ENCODE results near the gene CASD1.

The CASD1 gene

GRCh38 chr7:94512735-94513564 lies 3.3 kb downstream of the CASD1 start:
- DNase-seq (ENCODE audit: low read depth, low spot score), result no peak

GRCh38 chr7:94513565-94513860 lies 3.9 kb downstream of the CASD1 start:
- DNase-seq (ENCODE audit: low read depth, low spot score), result no peak

GRCh38 chr7:94514140-94514889 lies 4.7 kb downstream of the CASD1 start:
- DNase-seq (ENCODE audit: low read depth, low spot score), result no peak

- DNase-seq (ENCODE audit: low read depth, low spot score), result no peak
Measured at GRCh38 chr7:94514917-94515316, 5.3 kb downstream of the CASD1 start.

DNA sequence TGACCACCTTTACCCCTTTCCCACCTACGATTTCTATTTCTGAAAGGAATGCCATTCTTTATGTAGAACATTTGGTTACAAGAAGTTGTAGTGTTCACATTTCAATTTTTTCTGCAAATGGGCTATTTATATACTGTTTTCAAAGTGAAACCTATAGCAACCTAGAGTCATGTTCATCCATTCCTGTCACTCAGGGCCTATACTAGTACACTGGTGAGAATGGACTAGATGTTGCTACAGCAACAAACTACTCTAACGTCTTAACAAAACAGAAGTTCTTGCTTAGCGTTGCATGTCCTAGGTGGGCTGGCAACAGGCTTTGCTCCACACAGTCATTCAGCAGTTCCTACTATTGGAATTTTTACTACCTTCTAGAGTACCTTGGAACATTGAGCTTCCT lies 16.3 kb downstream of the CASD1 start:
- DNase-seq (ENCODE audit: low read depth, low spot score), result no peak

DNA sequence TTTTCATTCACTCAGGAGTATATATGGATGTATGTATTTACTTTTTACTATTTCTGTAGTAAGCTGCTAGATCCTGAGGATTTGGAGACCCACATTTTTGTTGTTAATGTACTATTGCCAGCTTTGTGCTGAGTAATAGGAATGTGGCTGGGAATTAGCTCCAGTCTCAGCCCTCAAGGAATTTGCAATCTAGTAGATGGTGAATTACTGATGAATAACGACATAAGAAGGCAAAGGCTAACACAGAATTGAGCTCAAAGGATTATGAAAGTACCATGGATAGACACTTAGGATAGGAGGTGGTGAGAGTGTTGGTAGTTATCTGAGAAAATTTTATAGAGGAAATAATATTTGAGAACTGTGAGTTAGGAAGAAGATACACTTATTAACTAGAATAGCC lies 19.9 kb downstream of the CASD1 start:
- no peak for DNase-seq (ENCODE audit: low read depth, low spot score)

GRCh38 chr7:94530109-94530508 lies 20.5 kb downstream of the CASD1 start:
- no peak for DNase-seq (ENCODE audit: low read depth, low spot score)

- no peak for DNase-seq (ENCODE audit: low read depth, low spot score)
Measured at GRCh38 chr7:94532676-94533075, 23.1 kb downstream of the CASD1 start.

- no peak for DNase-seq (ENCODE audit: low read depth, low spot score)
Measured at GRCh38 chr7:94540428-94540827, 30.8 kb downstream of the CASD1 start.

DNA sequence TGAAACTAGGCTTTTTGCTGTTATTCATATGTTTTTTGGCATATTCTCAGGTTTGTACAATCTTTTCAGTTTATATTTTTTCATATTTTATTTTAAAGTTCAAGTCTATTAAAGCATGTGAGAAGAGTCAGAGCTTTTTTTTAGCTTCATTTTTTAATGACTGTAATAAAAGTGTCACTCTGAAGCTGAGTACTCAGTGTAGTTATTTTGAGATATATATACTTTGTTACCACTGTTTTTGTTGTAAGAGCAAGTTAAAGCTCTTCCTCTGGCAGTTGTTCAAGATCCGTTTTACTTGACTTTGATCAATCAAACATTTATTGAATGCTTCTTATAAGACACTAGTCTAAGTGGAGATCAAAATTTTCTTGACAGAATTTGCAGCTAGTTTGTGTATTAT lies 37.5 kb downstream of the CASD1 start:
- no peak for DNase-seq (ENCODE audit: low read depth, low spot score)

DNA sequence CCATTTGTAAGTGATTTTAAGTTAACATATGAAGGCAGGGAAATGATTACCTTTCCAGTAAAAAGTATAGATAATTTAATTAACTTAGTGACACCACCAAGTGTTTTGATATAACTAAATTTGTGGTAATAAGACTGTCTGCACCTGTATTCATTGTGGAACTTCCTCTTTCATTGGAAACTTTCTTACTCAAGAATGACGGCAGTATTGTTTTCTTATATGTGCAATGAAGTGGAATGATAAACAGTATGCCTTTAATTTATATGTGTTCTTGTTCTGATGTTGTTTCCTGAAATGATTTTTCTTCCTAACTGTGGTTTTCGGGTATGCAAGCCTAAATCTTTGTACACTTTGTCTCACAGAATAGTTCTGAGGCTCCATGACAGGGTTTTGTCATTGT lies 46.4 kb downstream of the CASD1 start:
- DNase-seq (ENCODE audit: low read depth, low spot score), result no peak

DNA sequence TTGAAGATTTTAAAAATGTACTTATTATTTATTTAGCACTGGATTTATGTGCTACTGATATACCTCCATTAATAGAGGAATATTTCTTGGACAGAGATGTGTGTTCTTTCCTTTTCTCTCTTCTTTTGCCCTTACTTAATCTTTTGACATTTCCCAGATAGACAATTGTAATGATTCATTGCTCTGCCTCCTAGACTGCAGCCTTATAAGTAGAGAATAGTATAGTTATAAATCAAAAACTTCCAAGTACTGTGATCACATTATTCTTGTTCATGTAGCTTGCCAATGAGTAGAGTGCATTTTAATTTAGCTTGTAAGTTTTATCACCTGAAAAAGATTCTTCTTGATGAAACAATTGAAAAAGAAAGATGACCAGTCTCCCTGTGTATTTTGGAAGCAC lies 47.6 kb downstream of the CASD1 start:
- no peak for DNase-seq (ENCODE audit: low read depth, low spot score)

GRCh38 chr7:94559972-94560371 lies 50.4 kb downstream of the CASD1 start:
- no peak for DNase-seq (ENCODE audit: low read depth, low spot score)

DNA sequence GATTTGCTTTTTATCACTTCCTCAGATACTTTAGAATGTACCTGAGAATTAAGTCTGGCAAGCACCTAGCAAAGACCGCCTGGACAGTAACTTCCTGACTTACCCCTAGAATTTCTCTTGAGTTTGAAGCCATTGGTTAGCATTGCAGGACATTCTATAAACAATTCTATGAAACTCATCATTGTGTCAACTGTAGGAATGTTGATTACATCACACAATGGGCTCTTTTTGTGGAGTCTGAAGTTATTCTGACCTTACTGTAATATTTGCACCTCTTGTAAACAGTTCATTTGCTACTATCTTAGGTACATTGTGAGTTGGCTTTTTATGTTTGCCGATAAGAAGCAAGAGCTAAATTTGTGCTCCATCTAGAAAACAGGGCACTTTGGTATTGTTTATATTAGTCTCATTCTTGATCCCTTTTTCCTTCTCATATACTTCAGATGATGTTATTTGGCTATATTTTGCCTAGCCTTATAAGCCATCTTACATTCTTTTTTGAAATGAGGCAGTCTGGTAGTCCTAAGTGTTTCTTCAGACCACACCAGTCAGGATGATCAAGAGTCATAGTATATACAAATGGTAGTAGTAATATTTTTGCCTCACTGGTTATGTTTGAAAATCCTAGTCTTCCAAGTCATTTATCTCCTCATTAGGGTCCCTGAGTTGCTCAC lies 52.4 kb downstream of the CASD1 start:
- DNase-seq (ENCODE audit: low read depth, low spot score), result no peak

GRCh38 chr7:94562525-94562924 lies 52.9 kb downstream of the CASD1 start:
- DNase-seq (ENCODE audit: low read depth, low spot score), result no peak

DNA sequence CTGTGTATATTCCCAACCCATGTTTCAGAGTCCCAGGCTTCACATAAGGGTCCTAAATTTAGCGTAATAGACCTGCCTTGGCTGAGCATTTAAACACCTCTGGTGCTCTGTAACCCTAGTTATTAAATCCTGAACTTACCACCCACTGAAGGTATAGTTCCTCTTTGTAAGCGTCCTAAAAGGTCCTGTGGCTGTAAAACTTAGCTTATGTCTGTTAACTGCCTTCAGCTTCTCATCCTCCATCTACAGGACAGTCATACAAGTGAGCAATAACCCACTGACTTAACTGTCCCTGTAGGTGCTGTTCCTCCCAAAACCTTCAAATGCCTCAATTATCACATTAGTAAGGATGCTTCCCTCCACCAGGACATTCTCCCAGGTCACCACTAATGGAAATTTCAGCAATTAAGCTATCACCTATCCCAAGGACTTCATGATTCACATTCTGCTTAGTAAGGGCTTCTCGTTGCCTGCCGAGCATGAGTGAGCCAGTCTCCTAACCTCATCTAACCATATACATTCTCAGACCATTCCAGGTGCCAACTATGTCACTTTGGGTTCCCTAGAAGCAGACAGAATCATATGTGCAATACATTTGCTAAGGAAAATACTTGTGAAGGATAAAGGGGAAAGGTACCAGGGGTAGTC lies 55.8 kb downstream of the CASD1 start:
- no peak for DNase-seq (ENCODE audit: low read depth, low spot score)

GRCh38 chr7:94567396-94567795 lies 57.8 kb downstream of the CASD1 start:
- no peak for DNase-seq (ENCODE audit: low read depth, low spot score)

GRCh38 chr7:94571816-94572215 lies 62.2 kb downstream of the CASD1 start:
- no peak for DNase-seq (ENCODE audit: low read depth, low spot score)

GRCh38 chr7:94575646-94576045 lies 66.0 kb downstream of the CASD1 start:
- DNase-seq (ENCODE audit: low read depth, low spot score), result no peak

DNA sequence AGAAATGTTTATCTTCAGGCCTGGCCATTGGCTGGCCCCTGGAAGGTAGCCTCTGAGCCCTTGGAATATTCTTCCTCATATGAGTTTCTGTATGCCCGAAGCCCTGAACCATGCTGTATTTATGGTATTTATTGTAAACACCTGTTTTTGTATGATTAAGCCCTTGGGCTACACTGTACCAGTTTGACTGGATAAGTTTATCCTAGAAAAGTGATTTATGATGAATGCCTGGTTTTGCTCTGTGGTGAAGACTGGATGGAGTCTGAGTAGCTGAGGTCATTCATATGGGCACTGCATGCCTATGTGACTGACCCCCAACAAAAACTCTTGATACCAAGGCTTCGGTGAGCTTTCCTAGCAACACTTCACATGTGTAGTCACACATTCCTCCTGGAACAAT lies 66.7 kb downstream of the CASD1 start:
- DNase-seq (ENCODE audit: low read depth, low spot score), result no peak

- no peak for DNase-seq (ENCODE audit: low read depth, low spot score)
Measured at GRCh38 chr7:94577357-94577756, 67.7 kb downstream of the CASD1 start.

DNA sequence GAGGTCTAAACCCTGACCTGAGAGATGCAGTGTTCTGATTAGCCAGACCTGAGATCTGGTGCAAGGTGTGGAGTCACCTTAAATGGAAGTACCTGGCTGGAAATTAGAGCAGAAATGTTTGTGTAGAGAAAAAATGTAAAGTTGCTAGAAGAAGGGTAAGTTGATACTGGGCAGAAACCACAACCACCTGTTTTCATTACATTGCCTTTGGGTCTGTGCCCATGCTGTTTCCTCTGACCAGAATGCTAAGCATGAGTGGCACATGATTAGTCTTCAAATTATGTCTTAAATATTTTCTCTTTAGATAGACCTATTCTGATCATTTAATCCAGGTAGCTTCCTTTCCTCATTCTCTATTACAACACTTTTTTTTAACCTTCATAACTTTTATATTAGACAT lies 69.0 kb downstream of the CASD1 start:
- no peak for DNase-seq (ENCODE audit: low read depth, low spot score)

Measured in activated CD4-positive, CD25-positive, alpha-beta regulatory T cell treated with anti-CD3 and anti-CD28 coated beads, Interleukin-2, amount 50 U/mL, for 16 hours (primary cell).